Keratinocyte (primary cell): ENCODE measurements around the gene KCNJ15. TPM values are rescaled to one million over a fixed set of nuclear protein-coding genes. Genes with fewer than 3 reads are reported as not detected.

Experiments
- DNase-seq: peaks from one replicate; pipeline ENCODE4 v3.0.0-alpha.2; 2011; ENCODE audit warnings: low read depth, missing footprints, low spot score
- FAIRE-seq: peaks from 2 replicates; lab custom pipeline; 2011; peaks lifted over from hg19 to GRCh38; lab: Jason Lieb, UNC
- H2AFZ ChIP-seq: 2 replicates; pipeline ENCODE4 v1.6.0; 2012; ENCODE audit warnings: low read length, control low read depth, inconsistent platforms; ENCODE audit not compliant: control insufficient read depth
- H3K27ac ChIP-seq: 2 replicates; pipeline ENCODE4 v1.5.1; 2011; ENCODE audit warnings: low read length; ENCODE audit not compliant: control insufficient read depth, insufficient read depth
- H3K27me3 ChIP-seq: 3 replicates; pipeline ENCODE4 v1.6.0; 2011; ENCODE audit warnings: low read length; ENCODE audit not compliant: control insufficient read depth, insufficient read depth; ENCODE audit errors: extremely low read depth
- H3K36me3 ChIP-seq, 2 experiments: 2 replicates in 1 of 2; 3 replicates in 1 of 2; pipeline ENCODE4 v1.5.1; 2011; ENCODE audit warnings: low read length in 2 of 2, mild to moderate bottlenecking in 1 of 2; ENCODE audit not compliant: control insufficient read depth in 2 of 2, insufficient read depth in 2 of 2; ENCODE audit errors: extremely low read depth in 1 of 2
- H3K4me1 ChIP-seq: 3 replicates; pipeline ENCODE4 v1.5.1; 2011; ENCODE audit warnings: low read length; ENCODE audit not compliant: control insufficient read depth, insufficient read depth; ENCODE audit errors: extremely low read depth
- H3K4me2 ChIP-seq: 3 replicates; pipeline ENCODE4 v1.6.0; 2011; ENCODE audit warnings: low read depth, low read length; ENCODE audit not compliant: control insufficient read depth, insufficient read depth; ENCODE audit errors: extremely low read depth
- H3K4me3 ChIP-seq, 3 experiments: fragments of 200-600 bp in 1 of 3; sonication (generic) in 1 of 3; 2 replicates in 2 of 3; 3 replicates in 1 of 3; pipeline ENCODE4 v1.5.1; 2011 to 2016; ENCODE audit warnings: low read length in 3 of 3, mild to moderate bottlenecking in 3 of 3, control low read depth in 2 of 3, inconsistent platforms in 1 of 3, low read depth in 1 of 3, mixed read lengths in 1 of 3, mixed run types in 1 of 3, moderate library complexity in 1 of 3; ENCODE audit not compliant: control insufficient read depth in 2 of 3, insufficient read depth in 2 of 3; ENCODE audit errors: extremely low read depth in 1 of 3
- H3K79me2 ChIP-seq: 2 replicates; pipeline ENCODE4 v1.6.0; 2012; ENCODE audit warnings: low read length; ENCODE audit not compliant: control insufficient read depth, insufficient read depth
- H3K9ac ChIP-seq: 3 replicates; pipeline ENCODE4 v1.6.0; 2011; ENCODE audit warnings: low read length; ENCODE audit not compliant: control insufficient read depth, insufficient read depth; ENCODE audit errors: extremely low read depth
- H3K9me1 ChIP-seq: 3 replicates; pipeline ENCODE4 v1.6.0; 2011; ENCODE audit warnings: low read length; ENCODE audit not compliant: control insufficient read depth, insufficient read depth; ENCODE audit errors: extremely low read depth
- H3K9me3 ChIP-seq: 2 replicates; pipeline ENCODE4 v1.5.1; 2012; ENCODE audit warnings: low read depth, low read length; ENCODE audit not compliant: control insufficient read depth
- H4K20me1 ChIP-seq: 3 replicates; pipeline ENCODE4 v1.6.0; 2011; ENCODE audit warnings: low read length; ENCODE audit not compliant: control insufficient read depth, insufficient read depth; ENCODE audit errors: extremely low read depth
- CTCF ChIP-seq, 3 experiments: IDR thresholded peaks in 1 of 3; conservative IDR thresholded peaks in 1 of 3; optimal IDR thresholded peaks in 1 of 3; 2 replicates in 2 of 3; 3 replicates in 1 of 3; pipeline versions ENCODE3 to v1.5.1; 2011; ENCODE audit warnings: low read length in 3 of 3, mild to moderate bottlenecking in 3 of 3, moderate library complexity in 2 of 3, control low read depth in 1 of 3, inconsistent platforms in 1 of 3; ENCODE audit not compliant: insufficient read depth in 2 of 3; ENCODE audit errors: extremely low read depth in 1 of 3
- EZH2 ChIP-seq: IDR thresholded peaks from one replicate; pipeline ENCODE4 v1.6.1; 2012; ENCODE audit warnings: inconsistent platforms, mild to moderate bottlenecking, low read length, moderate library complexity
- dilution Hi-C: fragments of 300-500 bp; cut with MboI; formaldehyde crosslinking; loops from one replicate; pipeline ENCODE4 v1.7.0; 2020; ENCODE audit warnings: low sequenced_read_pairs; ENCODE audit not compliant: extremely low pct_ligation_motif_present
- polyA plus RNA-seq, 5 experiments: library from polyadenylated mRNA; depleted of rRNA in 3 of 5; stranded (reverse) in 3 of 5; stranded (forward) in 1 of 5; unstranded in 1 of 5; fragments of >200 nt; gene quantifications; 1 replicate in 1 of 5; 2 replicates in 3 of 5; 3 replicates in 1 of 5; pipeline versions ENCODE4 v1.2.1 to v1.2.3, GENCODE V29; 2011 to 2012; ENCODE audit warnings: missing spikeins in 2 of 5, low read depth in 1 of 5, low replicate concordance in 1 of 5

KCNJ15 gene
- polyA plus RNA-seq, 1 donor (not counting 4 experiments of a cell fraction or from before 2014, with no cell fraction given) = 76.3 TPM

DNA sequence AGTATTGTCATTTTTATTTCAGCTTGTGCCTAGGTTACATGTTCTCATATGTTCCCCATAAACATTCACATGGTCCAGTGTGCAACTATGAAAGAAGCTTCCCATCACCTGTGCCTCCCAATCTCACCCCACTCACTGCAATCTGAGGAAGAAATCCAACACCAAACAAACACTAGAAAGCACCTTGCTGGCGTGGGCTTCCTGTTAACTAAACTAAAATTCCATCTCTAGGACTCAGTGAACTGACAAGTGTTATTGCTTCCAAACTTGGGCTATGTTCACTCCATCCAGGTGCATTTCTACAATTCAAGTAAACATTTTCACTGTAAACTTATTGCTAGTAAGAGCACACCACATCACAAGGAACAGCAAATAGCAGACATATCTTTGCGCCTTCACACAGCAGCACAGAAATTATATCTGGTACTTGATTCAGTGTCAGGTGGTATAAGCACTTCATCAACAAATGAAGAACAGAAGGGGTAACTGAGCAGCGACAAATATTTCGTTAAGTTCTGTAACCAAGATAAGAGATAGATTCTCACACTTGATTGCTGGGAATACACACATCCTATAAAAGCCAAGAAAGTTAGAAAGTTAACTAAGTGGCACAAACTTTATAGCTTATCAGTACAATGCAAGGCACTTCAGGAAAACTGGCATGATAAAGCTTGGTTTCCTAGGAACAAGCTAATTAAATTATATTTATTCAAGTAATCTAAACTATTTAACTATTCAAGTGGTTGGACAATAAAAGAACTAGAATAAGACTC is 8.9 kb upstream of the KCNJ15 start:
- dilution Hi-C loops = no loop called here
- DNase-seq (no peak), FAIRE-seq (no peak)
- Histone ChIP-seq H3K4me3 (no peak overlapping the region), H3K9me1 (no peaks in the 10 kb centered on the region), H3K4me1 (peaks cover 17% of the 10 kb centered on the region), H3K9me3 (no peaks in the 10 kb centered on the region), H3K9ac (no peak overlapping the region), H3K36me3 (peaks cover 0 to 2% of the 10 kb centered on the region in 2 experiments), H3K79me2 (no peaks in the 10 kb centered on the region), H3K27ac (no peak overlapping the region), H4K20me1 (no peaks in the 10 kb centered on the region), H3K27me3 (no peaks in the 10 kb centered on the region), H3K4me2 (no peak overlapping the region), H2AFZ (no peak overlapping the region)
- TF ChIP-seq CTCF (optimal IDR thresholded peaks at IDR 0.05 in 1 of 3, IDR thresholded peaks at IDR 0.05 in 1 of 3, conservative IDR thresholded peaks at IDR 0.05 in 1 of 3; ENCODE audit: extremely low read depth in 1 of 3, insufficient read depth in 2 of 3, low read length in 3 of 3) (no peak), EZH2 (no peak)

GRCh38 chr21:38249256-38249655 is 7.5 kb upstream of the KCNJ15 start:
- H3K4me2 ChIP-seq = no peak overlapping the region
- H3K27me3 ChIP-seq = no peaks in the 10 kb centered on the region
- peaks cover 16% of the 10 kb centered on the region for H3K4me1 ChIP-seq
- H3K9me3 ChIP-seq = no peaks in the 10 kb centered on the region
- no peak for DNase-seq
- H3K27ac ChIP-seq = no peak overlapping the region
- no peak for FAIRE-seq
- no peaks in the 10 kb centered on the region for H3K9me1 ChIP-seq
- peaks cover 0 to 2% of the 10 kb centered on the region in 2 experiments for H3K36me3 ChIP-seq
- no peak overlapping the region for H2AFZ ChIP-seq
- no peak for TF ChIP-seq CTCF (optimal IDR thresholded peaks at IDR 0.05 in 1 of 3, IDR thresholded peaks at IDR 0.05 in 1 of 3, conservative IDR thresholded peaks at IDR 0.05 in 1 of 3; ENCODE audit: extremely low read depth in 1 of 3, insufficient read depth in 2 of 3, low read length in 3 of 3)
- no peak for TF ChIP-seq EZH2
- no peak overlapping the region for H3K4me3 ChIP-seq
- no peaks in the 10 kb centered on the region for H4K20me1 ChIP-seq
- H3K9ac ChIP-seq = no peak overlapping the region
- no peaks in the 10 kb centered on the region for H3K79me2 ChIP-seq
- dilution Hi-C loops = no loop called here
